ENCODE results near the gene NFXL1.

NFXL1 gene

DNA sequence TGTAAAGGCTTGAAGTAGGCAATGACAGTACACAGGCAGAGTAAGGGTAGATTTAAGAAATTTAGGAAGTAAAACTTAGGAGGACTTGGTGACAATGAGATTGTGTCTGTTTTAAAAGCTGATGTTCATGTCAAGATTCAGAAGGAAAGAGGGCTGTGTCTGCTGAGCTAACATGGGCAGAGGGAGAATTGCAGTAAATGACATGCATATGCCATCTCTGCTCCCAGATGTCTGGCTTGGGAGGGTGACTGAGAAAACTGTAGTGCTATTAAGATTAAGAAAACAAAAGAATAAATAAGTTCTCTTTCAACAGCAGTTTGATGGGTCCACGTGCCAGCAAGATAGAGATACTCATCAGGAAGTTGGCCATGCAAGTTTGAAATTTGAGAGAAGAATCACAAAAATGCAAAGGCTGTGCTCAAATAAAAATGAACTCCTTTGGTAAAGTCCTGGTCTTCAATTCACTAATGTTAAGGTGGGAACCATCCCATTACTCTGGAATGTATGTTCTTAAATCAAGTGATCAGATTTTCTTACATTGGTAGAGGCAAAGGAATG lies 7.2 kb downstream of the NFXL1 start:
- FAIRE-seq (no peak), DNase-seq (ENCODE audit: insufficient read length, low spot score) (no peak)
- TF ChIP-seq POLR2AphosphoS5 (IDR thresholded peaks at IDR 0.05; ENCODE audit: low read depth, low read length) (no peak), SPI1 (IDR thresholded peaks at IDR 0.05; ENCODE audit: low read depth, low read length) (no peak), PAX5 (IDR thresholded peaks at IDR 0.05; ENCODE audit: insufficient read depth, low read length, severe bottlenecking) (no peak), TAF1 (IDR thresholded peaks at IDR 0.05; ENCODE audit: low read depth, low read length) (no peak), POU2F2 (IDR thresholded peaks at IDR 0.05; ENCODE audit: low read depth, low read length) (no peak), POLR2A (IDR thresholded peaks at IDR 0.05; ENCODE audit: low read depth, low read length) (no peak)

- FAIRE-seq (no peak), DNase-seq (ENCODE audit: insufficient read length, low spot score) (no peak)
- TF ChIP-seq POLR2AphosphoS5 (IDR thresholded peaks at IDR 0.05; ENCODE audit: low read depth, low read length) (no peak), PAX5 (IDR thresholded peaks at IDR 0.05; ENCODE audit: insufficient read depth, low read length, severe bottlenecking) (no peak), SPI1 (IDR thresholded peaks at IDR 0.05; ENCODE audit: low read depth, low read length) (no peak), POU2F2 (IDR thresholded peaks at IDR 0.05; ENCODE audit: low read depth, low read length) (no peak), POLR2A (IDR thresholded peaks at IDR 0.05; ENCODE audit: low read depth, low read length) (no peak), TAF1 (IDR thresholded peaks at IDR 0.05; ENCODE audit: low read depth, low read length) (no peak)
Observed at GRCh38 chr4:47899639-47900038, 14.7 kb downstream of the NFXL1 start.

GRCh38 chr4:47891928-47892327 lies 22.5 kb downstream of the NFXL1 start:
- no peak for DNase-seq (ENCODE audit: insufficient read length, low spot score)

GRCh38 chr4:47882228-47882627 lies 32.2 kb downstream of the NFXL1 start:
- TF ChIP-seq TAF1 (IDR thresholded peaks at IDR 0.05; ENCODE audit: low read depth, low read length) (no peak), POLR2AphosphoS5 (IDR thresholded peaks at IDR 0.05; ENCODE audit: low read depth, low read length) (no peak), SPI1 (IDR thresholded peaks at IDR 0.05; ENCODE audit: low read depth, low read length) (no peak), POLR2A (IDR thresholded peaks at IDR 0.05; ENCODE audit: low read depth, low read length) (no peak), PAX5 (IDR thresholded peaks at IDR 0.05; ENCODE audit: insufficient read depth, low read length, severe bottlenecking) (no peak), POU2F2 (IDR thresholded peaks at IDR 0.05; ENCODE audit: low read depth, low read length) (no peak)
- no peak for FAIRE-seq
- no peak for DNase-seq (ENCODE audit: insufficient read length, low spot score)

More at GRCh38 chr4:47891928-47892327, 22.5 kb downstream of the NFXL1 start:
- no peak for FAIRE-seq
- TF ChIP-seq TAF1 (IDR thresholded peaks at IDR 0.05; ENCODE audit: low read depth, low read length) (no peak), PAX5 (IDR thresholded peaks at IDR 0.05; ENCODE audit: insufficient read depth, low read length, severe bottlenecking) (no peak), POLR2A (IDR thresholded peaks at IDR 0.05; ENCODE audit: low read depth, low read length) (no peak), POU2F2 (IDR thresholded peaks at IDR 0.05; ENCODE audit: low read depth, low read length) (no peak), POLR2AphosphoS5 (IDR thresholded peaks at IDR 0.05; ENCODE audit: low read depth, low read length) (no peak), SPI1 (IDR thresholded peaks at IDR 0.05; ENCODE audit: low read depth, low read length) (no peak)

- DNase-seq (ENCODE audit: insufficient read length, low spot score) (no peak), FAIRE-seq (no peak)
- TF ChIP-seq PAX5 (IDR thresholded peaks at IDR 0.05; ENCODE audit: insufficient read depth, low read length, severe bottlenecking) (no peak), POU2F2 (IDR thresholded peaks at IDR 0.05; ENCODE audit: low read depth, low read length) (no peak), SPI1 (IDR thresholded peaks at IDR 0.05; ENCODE audit: low read depth, low read length) (no peak), POLR2A (IDR thresholded peaks at IDR 0.05; ENCODE audit: low read depth, low read length) (no peak), TAF1 (IDR thresholded peaks at IDR 0.05; ENCODE audit: low read depth, low read length) (no peak), POLR2AphosphoS5 (IDR thresholded peaks at IDR 0.05; ENCODE audit: low read depth, low read length) (no peak)
Observed at GRCh38 chr4:47879458-47879857, 34.9 kb downstream of the NFXL1 start.

DNA sequence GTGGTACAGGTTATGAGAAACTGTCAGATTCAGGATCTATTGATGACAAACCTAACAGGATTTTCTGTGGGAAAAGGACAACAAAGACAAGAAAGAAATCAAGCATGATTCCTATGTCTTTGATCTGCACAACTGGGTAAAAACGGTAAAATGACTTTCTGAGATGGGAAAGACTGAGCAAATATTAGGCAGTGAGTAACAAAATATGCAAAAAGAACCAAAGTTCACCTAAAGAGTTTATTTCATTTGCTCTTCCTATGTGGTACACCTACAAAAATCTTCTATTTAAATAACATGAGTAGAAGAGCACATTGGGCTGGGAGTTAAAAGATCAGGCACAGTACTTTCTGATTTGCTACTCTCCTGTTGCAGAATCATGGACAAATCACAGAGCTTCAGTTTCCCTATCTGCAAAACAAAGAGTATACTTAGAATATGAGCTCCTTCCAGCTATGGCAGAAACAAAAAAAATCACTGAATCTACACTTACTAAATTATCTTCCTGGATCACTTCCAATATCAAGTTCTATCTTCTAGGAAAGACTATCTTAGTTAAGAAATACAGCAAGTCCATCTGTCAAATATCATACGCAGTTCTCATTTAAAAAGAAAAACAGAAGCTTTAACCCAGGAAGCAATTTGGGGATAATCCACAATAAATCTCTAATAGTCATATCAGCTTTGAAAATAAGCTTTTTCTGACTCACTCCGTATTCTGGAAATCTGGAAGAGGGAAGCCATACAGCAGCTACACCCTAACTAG lies 37.4 kb downstream of the NFXL1 start:
- no peak for TF ChIP-seq POLR2A (IDR thresholded peaks at IDR 0.05; ENCODE audit: low read depth, low read length)
- no peak for TF ChIP-seq TAF1 (IDR thresholded peaks at IDR 0.05; ENCODE audit: low read depth, low read length)
- TF ChIP-seq POU2F2 (IDR thresholded peaks at IDR 0.05; ENCODE audit: low read depth, low read length) = no peak
- no peak for TF ChIP-seq PAX5 (IDR thresholded peaks at IDR 0.05; ENCODE audit: insufficient read depth, low read length, severe bottlenecking)
- no peak for TF ChIP-seq POLR2AphosphoS5 (IDR thresholded peaks at IDR 0.05; ENCODE audit: low read depth, low read length)
- TF ChIP-seq SPI1 (IDR thresholded peaks at IDR 0.05; ENCODE audit: low read depth, low read length) = no peak
- no peak for DNase-seq (ENCODE audit: insufficient read length, low spot score)
- no peak for FAIRE-seq

- DNase-seq (ENCODE audit: insufficient read length, low spot score) (no peak), FAIRE-seq (no peak)
- no peak for TF ChIP-seq POLR2AphosphoS5 (IDR thresholded peaks at IDR 0.05; ENCODE audit: low read depth, low read length)
- TF ChIP-seq PAX5 (IDR thresholded peaks at IDR 0.05; ENCODE audit: insufficient read depth, low read length, severe bottlenecking) = no peak
- no peak for TF ChIP-seq POU2F2 (IDR thresholded peaks at IDR 0.05; ENCODE audit: low read depth, low read length)
Observed at GRCh38 chr4:47876310-47876709, 38.1 kb downstream of the NFXL1 start.

GRCh38 chr4:47873877-47874541 lies 40.4 kb downstream of the NFXL1 start:
- FAIRE-seq = no peak
- no peak for DNase-seq (ENCODE audit: insufficient read length, low spot score)
- no peak for TF ChIP-seq POLR2A (IDR thresholded peaks at IDR 0.05; ENCODE audit: low read depth, low read length)
- TF ChIP-seq TAF1 (IDR thresholded peaks at IDR 0.05; ENCODE audit: low read depth, low read length) = no peak
- TF ChIP-seq PAX5 (IDR thresholded peaks at IDR 0.05; ENCODE audit: insufficient read depth, low read length, severe bottlenecking) = no peak
- no peak for TF ChIP-seq POU2F2 (IDR thresholded peaks at IDR 0.05; ENCODE audit: low read depth, low read length)
- no peak for TF ChIP-seq SPI1 (IDR thresholded peaks at IDR 0.05; ENCODE audit: low read depth, low read length)

- no peak for DNase-seq (ENCODE audit: insufficient read length, low spot score)
- TF ChIP-seq SPI1 (IDR thresholded peaks at IDR 0.05; ENCODE audit: low read depth, low read length) (no peak), POLR2A (IDR thresholded peaks at IDR 0.05; ENCODE audit: low read depth, low read length) (no peak), PAX5 (IDR thresholded peaks at IDR 0.05; ENCODE audit: insufficient read depth, low read length, severe bottlenecking) (no peak), POU2F2 (IDR thresholded peaks at IDR 0.05; ENCODE audit: low read depth, low read length) (no peak), TAF1 (IDR thresholded peaks at IDR 0.05; ENCODE audit: low read depth, low read length) (no peak), POLR2AphosphoS5 (IDR thresholded peaks at IDR 0.05; ENCODE audit: low read depth, low read length) (no peak)
- no peak for FAIRE-seq
Observed at GRCh38 chr4:47863486-47863885, 50.9 kb downstream of the NFXL1 start.

All from GM12891 (cell line).